CD4-positive, alpha-beta T cell treated with Interleukin-4 for 4 hours (primary cell): ENCODE measurements around the gene LMTK3.

Experiments
- DNase-seq: peaks from one replicate; pipeline ENCODE4 v3.0.0-alpha.2; 2020

The LMTK3 gene

DNA sequence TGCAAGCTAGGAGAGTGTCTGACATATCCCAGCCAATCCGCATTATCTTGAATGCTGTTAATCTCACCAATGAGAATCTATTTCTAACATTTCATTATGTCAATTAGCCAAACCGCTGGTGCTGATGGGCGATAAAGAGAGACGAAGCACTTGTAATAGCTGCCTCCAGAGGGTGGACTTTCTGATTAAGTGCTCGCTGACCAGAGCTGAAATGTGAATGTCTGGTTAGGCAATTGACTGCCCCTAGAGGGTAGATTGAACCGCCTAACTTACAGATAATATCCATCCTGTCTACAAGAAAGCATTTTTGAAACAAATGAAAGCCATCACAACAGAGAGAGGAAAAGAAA, 66.4 kb downstream of the LMTK3 start:
- DNase-seq, result peak; percentile 33

DNA sequence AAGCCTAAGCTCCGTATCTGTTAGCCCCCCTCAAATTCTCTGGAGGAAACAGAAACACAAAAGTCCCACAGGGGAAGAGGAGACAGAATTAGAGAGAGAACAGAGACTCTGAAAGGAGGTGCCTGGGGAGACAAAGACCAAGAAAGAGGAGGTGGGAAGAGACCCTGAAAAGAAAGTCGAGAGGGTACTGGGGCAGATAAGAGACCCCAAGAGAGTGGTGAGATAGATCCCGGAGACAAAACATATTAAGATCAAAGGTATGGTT, 66.8 kb downstream of the LMTK3 start:
- DNase-seq, result no peak

DNA sequence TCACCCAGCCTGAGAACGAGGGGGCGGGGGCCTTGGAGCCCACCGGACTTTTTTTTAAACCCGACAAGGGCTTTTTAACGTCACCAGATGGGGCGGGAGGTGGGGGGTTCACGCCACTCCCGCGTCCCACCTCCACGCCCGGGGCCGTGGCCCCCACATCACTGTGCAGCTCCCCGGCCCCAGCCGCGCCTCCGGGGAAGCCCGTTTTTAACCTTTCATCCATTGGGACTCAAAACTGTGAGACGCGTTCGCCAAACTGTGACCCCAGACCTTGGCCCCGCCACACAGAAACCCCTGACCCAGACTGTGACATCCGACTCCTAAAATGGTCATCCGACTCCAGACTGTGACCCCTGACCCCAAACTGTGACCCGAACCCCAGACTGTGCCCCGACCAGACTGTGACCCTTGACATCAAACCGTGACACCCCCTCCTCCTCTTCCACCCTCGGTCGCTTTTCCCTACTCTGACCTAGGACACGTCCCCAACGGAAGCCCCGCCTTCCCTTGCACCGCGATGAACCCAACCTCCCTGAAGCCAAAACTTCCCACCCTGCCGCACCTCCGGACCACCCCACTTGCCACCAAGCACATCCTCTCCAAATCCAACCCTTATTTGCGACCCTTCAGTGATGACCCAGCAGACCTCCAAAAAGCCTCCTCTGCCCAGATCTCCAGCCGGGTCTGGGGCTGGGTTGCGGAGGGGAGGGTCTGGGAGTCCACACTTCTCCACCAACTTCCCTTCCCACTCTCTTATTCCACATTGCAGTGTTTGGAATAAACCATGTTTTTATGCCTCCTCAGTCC, 67.3 kb downstream of the LMTK3 start:
- no peak for DNase-seq

DNA sequence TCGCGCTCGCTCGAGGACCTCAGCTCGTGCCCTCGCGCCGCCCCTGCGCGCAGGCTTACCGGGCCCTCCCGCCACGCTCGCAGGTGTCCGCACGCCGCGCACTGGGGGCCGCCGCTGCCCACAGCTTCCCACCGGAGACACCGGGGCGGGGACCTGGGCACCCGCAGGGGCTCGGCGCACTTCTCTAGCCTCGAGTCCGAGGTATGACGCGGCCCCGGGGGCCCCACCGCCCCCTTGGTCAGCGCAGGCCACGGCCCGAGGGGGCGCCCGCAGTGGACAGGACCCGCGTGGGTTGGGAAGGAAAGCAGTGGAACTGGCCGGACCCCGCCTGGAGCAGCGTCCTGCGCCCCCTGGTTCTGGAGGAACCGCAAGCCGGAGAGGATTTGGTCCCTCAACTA, 67.9 kb downstream of the LMTK3 start:
- DNase-seq, result no peak

DNA sequence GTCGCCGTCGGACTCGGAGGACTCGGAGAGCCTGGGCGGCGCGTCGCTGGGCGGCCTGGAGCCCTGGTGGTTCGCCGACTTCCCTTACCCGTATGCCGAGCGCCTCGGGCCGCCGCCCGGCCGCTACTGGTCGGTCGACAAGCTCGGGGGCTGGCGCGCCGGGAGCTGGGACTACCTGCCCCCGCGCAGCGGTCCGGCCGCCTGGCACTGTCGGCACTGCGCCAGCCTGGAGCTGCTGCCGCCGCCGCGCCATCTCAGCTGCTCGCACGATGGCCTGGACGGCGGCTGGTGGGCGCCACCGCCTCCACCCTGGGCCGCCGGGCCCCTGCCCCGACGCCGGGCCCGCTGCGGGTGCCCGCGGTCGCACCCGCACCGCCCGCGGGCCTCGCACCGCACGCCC, 68.4 kb downstream of the LMTK3 start:
- DNase-seq, result no peak

DNA sequence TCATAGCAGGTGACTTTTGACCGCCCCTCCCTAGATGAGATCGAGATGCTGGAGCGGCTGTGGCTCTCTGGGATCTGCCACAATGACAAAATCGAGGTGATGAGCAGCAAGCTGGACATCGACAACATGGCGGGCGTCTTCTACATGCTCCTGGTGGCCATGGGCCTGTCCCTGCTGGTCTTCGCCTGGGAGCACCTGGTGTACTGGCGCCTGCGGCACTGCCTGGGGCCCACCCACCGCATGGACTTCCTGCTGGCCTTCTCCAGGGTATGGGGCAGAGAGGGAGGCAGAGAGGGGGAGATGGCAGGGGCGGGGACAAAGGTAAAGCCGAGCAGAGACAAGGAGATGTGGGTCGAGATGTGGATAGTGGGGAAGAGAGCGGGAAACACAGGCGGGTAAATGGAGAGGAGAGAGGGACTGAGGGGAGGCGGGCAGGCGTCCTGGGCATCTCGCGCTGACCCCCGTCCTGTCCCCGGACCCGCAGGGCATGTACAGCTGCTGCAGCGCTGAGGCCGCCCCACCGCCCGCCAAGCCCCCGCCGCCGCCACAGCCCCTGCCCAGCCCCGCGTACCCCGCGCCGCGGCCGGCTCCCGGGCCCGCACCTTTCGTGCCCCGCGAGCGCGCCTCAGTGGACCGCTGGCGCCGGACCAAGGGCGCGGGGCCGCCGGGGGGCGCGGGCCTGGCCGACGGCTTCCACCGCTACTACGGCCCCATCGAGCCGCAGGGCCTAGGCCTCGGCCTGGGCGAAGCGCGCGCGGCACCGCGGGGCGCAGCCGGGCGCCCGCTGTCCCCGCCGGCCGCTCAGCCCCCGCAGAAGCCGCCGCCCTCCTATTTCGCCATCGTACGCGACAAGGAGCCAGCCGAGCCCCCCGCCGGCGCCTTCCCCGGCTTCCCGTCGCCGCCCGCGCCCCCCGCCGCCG, 69.3 kb downstream of the LMTK3 start:
- DNase-seq, result no peak

DNA sequence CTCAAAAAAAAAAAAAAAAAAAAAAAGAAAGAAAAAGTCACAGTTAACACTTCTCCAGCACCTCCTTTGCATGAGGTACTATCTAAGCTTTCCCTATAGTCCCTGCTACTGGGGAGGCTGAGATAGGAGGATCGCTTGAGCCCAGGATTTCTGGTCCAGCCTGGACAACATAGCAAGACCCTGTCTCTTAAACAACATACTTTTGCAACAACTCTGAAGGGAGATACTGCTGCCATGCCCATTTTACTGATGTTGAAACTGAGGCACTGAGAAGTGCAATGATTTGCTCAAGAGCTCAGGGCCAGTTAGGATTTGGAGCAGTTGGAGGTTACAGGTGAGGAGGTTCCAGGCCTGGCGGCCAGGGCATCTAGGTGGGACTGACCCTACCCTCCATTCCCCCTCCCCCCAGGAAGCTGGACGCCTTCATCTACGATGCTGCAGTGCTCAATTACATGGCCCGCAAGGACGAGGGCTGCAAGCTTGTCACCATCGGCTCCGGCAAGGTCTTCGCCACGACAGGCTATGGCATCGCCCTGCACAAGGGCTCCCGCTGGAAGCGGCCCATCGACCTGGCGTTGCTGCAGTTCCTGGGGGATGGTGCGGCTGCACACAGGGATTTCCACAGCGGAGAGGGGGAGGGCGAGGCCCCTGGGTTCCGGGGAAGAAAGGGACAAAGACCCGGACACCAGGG, 70.1 kb downstream of the LMTK3 start:
- DNase-seq, result no peak

DNA sequence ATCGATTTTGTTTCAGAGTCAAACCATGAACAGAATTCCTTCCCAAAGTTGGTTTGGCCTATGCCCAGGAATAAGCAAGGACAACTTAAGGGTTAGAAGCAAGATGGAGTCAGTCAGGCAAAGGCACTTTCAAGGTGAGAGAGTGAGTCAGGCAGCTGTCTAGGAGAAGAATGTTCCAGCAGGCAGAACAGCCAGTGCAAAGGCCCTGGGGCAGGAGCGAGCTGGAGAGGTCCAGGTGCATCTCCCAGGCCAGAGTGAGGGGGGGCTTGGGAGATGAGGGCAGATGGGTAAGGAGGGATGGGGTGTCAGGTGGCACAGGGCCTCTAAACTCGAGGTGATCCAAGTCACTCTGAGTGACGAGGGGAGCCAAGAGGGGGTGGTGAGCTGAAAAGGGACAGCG, 75.0 kb downstream of the LMTK3 start:
- no peak for DNase-seq
